K562 (cell line): ENCODE data around the gene POU3F1. TPM values are rescaled to one million over a fixed set of nuclear protein-coding genes. Genes with fewer than 3 reads are reported as not detected.

Source experiments
- ATAC-seq: fragments of 200-7000 bp; cut with Tn5 transposase; 3 replicates; pipeline ENCODE4 v1.9.1; 2020; ENCODE audit warnings: moderate library complexity
- BruUV-seq: library from RNA; stranded (reverse); fragments of 400-500 nt; replicated peaks from 2 replicates; lab custom pipeline; 2021; lab: Mats Ljungman, UMichigan
- CTCF ChIA-PET: fragments of 300-600 bp; formaldehyde crosslinking; extraction: SDS; loops from one replicate; lab custom pipeline; 2021; ENCODE audit warnings: low intra/inter-chr PET ratio; lab: Yijun Ruan, JAX
- POLR2A ChIA-PET: fragments of 300-600, 350-650 bp; sonication (Branson Sonifier 250); formaldehyde crosslinking; extraction: SDS; loops from one replicate; lab custom pipeline; 2021; ENCODE audit warnings: antibody characterized with exemption, inconsistent platforms; lab: Yijun Ruan, JAX
- DNase-seq, 4 experiments: peaks; one replicate each; pipeline versions ENCODE4 v3.0.0 to v3.0.0-alpha.2; 2011 to 2018; ENCODE audit warnings: low spot score in 3 of 4, mixed read lengths in 3 of 4; ENCODE audit errors: extremely low read depth in 1 of 4
- FAIRE-seq: peaks from 2 replicates; lab custom pipeline; 2011; peaks lifted over from hg19 to GRCh38; lab: Jason Lieb, UNC
- H2AFZ ChIP-seq: 2 replicates; pipeline ENCODE4 v1.6.0; 2011; ENCODE audit warnings: low read depth, low read length, control low read depth, inconsistent platforms
- H3K27ac ChIP-seq: fragments of 200-600 bp; 3 replicates; pipeline ENCODE4 v1.8.0; 2011; ENCODE audit warnings: low read depth, mild to moderate bottlenecking, control low read depth, inconsistent platforms, low read length, moderate library complexity, mixed read lengths; ENCODE audit errors: extremely low read depth
- H3K27me3 ChIP-seq, 2 experiments: fragments of 300-600 bp in 1 of 2; 2 replicates in 1 of 2; 3 replicates in 1 of 2; pipeline versions ENCODE4 v1.6.0 to v1.8.0; 2011; ENCODE audit warnings: inconsistent platforms in 2 of 2, low read length in 2 of 2, mild to moderate bottlenecking in 1 of 2, mixed read lengths in 1 of 2, moderate library complexity in 1 of 2; ENCODE audit not compliant: control insufficient read depth in 2 of 2, insufficient read depth in 2 of 2
- H3K36me3 ChIP-seq: fragments of 300-600 bp; 3 replicates; pipeline ENCODE4 v1.8.0; 2011; ENCODE audit warnings: mild to moderate bottlenecking, low read length, inconsistent platforms; ENCODE audit not compliant: control insufficient read depth, insufficient read depth
- H3K4me1 ChIP-seq, 2 experiments: fragments of 200-600 bp in 1 of 2; replicated peaks in 1 of 2; 2 replicates in 1 of 2; 3 replicates in 1 of 2; pipeline versions ENCODE4 v1.5.1 to v1.8.0; 2011; ENCODE audit warnings: inconsistent platforms in 2 of 2, low read length in 2 of 2, mild to moderate bottlenecking in 1 of 2, mixed read lengths in 1 of 2, moderate library complexity in 1 of 2; ENCODE audit not compliant: control insufficient read depth in 2 of 2, insufficient read depth in 2 of 2
- H3K4me2 ChIP-seq: 2 replicates; pipeline ENCODE4 v1.6.1; 2011; ENCODE audit warnings: low read length, control low read depth, inconsistent platforms, mixed read lengths; ENCODE audit not compliant: insufficient read depth
- H3K4me3 ChIP-seq: fragments of 200-600 bp; sonication (generic), shearing (Covaris generic); 2 replicates; pipeline ENCODE4 v1.5.1; 2016; ENCODE audit warnings: control low read depth, inconsistent platforms
- H3K79me2 ChIP-seq: fragments of 200-600 bp; 3 replicates; pipeline ENCODE4 v1.8.0; 2011; ENCODE audit warnings: low read length, inconsistent platforms; ENCODE audit not compliant: control insufficient read depth, insufficient read depth
- H3K9ac ChIP-seq, 2 experiments: 2 replicates each; pipeline versions ENCODE4 v1.6.0 to v1.6.1; 2011; ENCODE audit warnings: low read depth in 2 of 2, low read length in 2 of 2, control low read depth in 1 of 2, inconsistent platforms in 1 of 2, mild to moderate bottlenecking in 1 of 2, mixed read lengths in 1 of 2; ENCODE audit not compliant: insufficient read depth in 1 of 2
- H3K9me1 ChIP-seq: one replicate; pipeline ENCODE4 v1.6.0; 2011; ENCODE audit warnings: inconsistent platforms, mild to moderate bottlenecking, low read length, moderate library complexity; ENCODE audit not compliant: control insufficient read depth, insufficient read depth
- H3K9me3 ChIP-seq: replicated peaks from 2 replicates; pipeline ENCODE4 v1.5.1; 2011; ENCODE audit warnings: low read depth, low read length, inconsistent platforms; ENCODE audit not compliant: control insufficient read depth, insufficient read depth
- H4K20me1 ChIP-seq: replicated peaks from 2 replicates; pipeline ENCODE4 v1.6.1; 2011; ENCODE audit warnings: low read length, inconsistent platforms, mixed read lengths; ENCODE audit not compliant: control insufficient read depth, insufficient read depth
- ARID2 ChIP-seq: fragments of 450-650 bp; IDR thresholded peaks from 2 replicates; pipeline ENCODE4 v1.6.1; 2017; ENCODE audit warnings: antibody characterized with exemption, mild to moderate bottlenecking
- CHD4 ChIP-seq: fragments of 200-600 bp; sonication (generic); IDR thresholded peaks from 3 replicates; pipeline ENCODE4 v1.6.1; 2012; ENCODE audit warnings: low read depth, mild to moderate bottlenecking, mixed read lengths, low read length, inconsistent platforms; ENCODE audit not compliant: insufficient read depth, insufficient replicate concordance, poor library complexity, severe bottlenecking
- DDX20 ChIP-seq: fragments of 450-650 bp; IDR thresholded peaks from 2 replicates; pipeline ENCODE4 v1.6.1; 2016; ENCODE audit warnings: missing genetic modification characterization, low read depth, mild to moderate bottlenecking, missing compliant biosample characterization, moderate library complexity
- HDAC2 ChIP-seq: fragments of 450-650 bp; IDR thresholded peaks from 2 replicates; pipeline ENCODE4 v1.6.1; 2016; ENCODE audit warnings: mild to moderate bottlenecking
- NCOA4 ChIP-seq: fragments of 450-650 bp; IDR thresholded peaks from 2 replicates; pipeline ENCODE4 v1.6.1; 2018; ENCODE audit warnings: mild to moderate bottlenecking; ENCODE audit not compliant: partially characterized antibody
- SMARCA5 ChIP-seq: fragments of 450-650 bp; IDR thresholded peaks from 2 replicates; pipeline ENCODE4 v1.6.1; 2016
- SOX6 ChIP-seq: fragments of 450-650 bp; IDR thresholded peaks from 2 replicates; pipeline ENCODE4 v1.6.1; 2014; ENCODE audit warnings: mild to moderate bottlenecking
- TEAD4 ChIP-seq, 2 experiments: sonication (generic) in 1 of 2; formaldehyde crosslinking in 1 of 2; IDR thresholded peaks; 2 replicates each; pipeline versions ENCODE4 v1.6.1 to v1.8.0; 2012 to 2022; ENCODE audit warnings: borderline replicate concordance in 1 of 2, inconsistent platforms in 1 of 2, low read length in 1 of 2, mild to moderate bottlenecking in 1 of 2, missing genetic modification reagents in 1 of 2
- TFAM ChIP-seq: fragments of 250-450 bp; sonication (Bioruptor Pico); conservative IDR thresholded peaks from 2 replicates; pipeline ENCODE4 v1.5.0; 2021; ENCODE audit warnings: mild to moderate bottlenecking, moderate library complexity
- THRB ChIP-seq: fragments of 450-650 bp; formaldehyde crosslinking; conservative IDR thresholded peaks from 2 replicates; pipeline ENCODE4 v1.4.0; 2022; ENCODE audit warnings: mild to moderate bottlenecking, missing genetic modification characterization
- ZNF589 ChIP-seq: fragments of 200-800 bp; sonication (Bioruptor generic); IDR thresholded peaks from 2 replicates; pipeline ENCODE4 v1.6.1; 2016; ENCODE audit warnings: low read depth, missing genetic modification characterization, missing compliant biosample characterization
- WGBS: fragments of 100-300 bp; shearing (Covaris generic); methylation state at CpG from one replicate; pipeline ENCODE4 v1.1.6; 2016; ENCODE audit warnings: low coverage, mixed read lengths; ENCODE audit not compliant: insufficient coverage; ENCODE audit errors: missing lambda C conversion rate; 5-methylcytosine and 5-hydroxymethylcytosine counted together
- in situ Hi-C: fragments of 300-500 bp; cut with MboI; formaldehyde crosslinking; loops from 4 replicates; pipeline ENCODE4 v1.15.0; 2018; ENCODE audit warnings: inconsistent platforms, mixed read lengths
- intact Hi-C: fragments of 100-400 bp; cut with micrococcal nuclease; formaldehyde crosslinking; loops from 2 replicates; pipeline ENCODE4 v1.14.2; 2022
- polyA plus RNA-seq, 8 experiments: library from polyadenylated mRNA; depleted of rRNA in 4 of 8; stranded (reverse) in 5 of 8; unstranded in 3 of 8; fragments of >200 nt; fragmentation: Nextera tagmentation in 2 of 8; fragmentation: Illumina TruSeq in 1 of 8; extraction: Ambion mirVana in 2 of 8; extraction: Trizol in 1 of 8; gene quantifications; 2 replicates each; pipeline versions ENCODE4 v1.2.1 to v1.2.3, GENCODE V29; 2011 to 2014; ENCODE audit warnings: inconsistent platforms in 1 of 8, missing spikeins in 1 of 8
- total RNA-seq, 7 experiments: library from RNA; depleted of rRNA in 6 of 7; stranded (reverse); fragments of >200 nt in 6 of 7; fragmentation: Illumina TruSeq in 2 of 7; extraction: Trizol in 2 of 7; gene quantifications; 2 replicates each; pipeline versions ENCODE4 v1.2.1 to v1.2.3, GENCODE V29; 2011 to 2021; ENCODE audit warnings: low replicate concordance in 1 of 7
- TF ChIP-seq, protein P1 (sequence below): fragments of 200-800 bp; sonication (Bioruptor generic); IDR thresholded peaks from 2 replicates; pipeline ENCODE4 v1.6.1; 2017; ENCODE audit warnings: missing genetic modification characterization, missing compliant biosample characterization
- TF ChIP-seq, protein P2 (sequence below), 2 experiments: fragments of 450-650 bp; IDR thresholded peaks; 2 replicates each; pipeline ENCODE4 v1.6.1; 2016
- TF ChIP-seq, protein P3 (sequence below): sonication (generic); formaldehyde crosslinking; IDR thresholded peaks from 2 replicates; pipeline ENCODE4 v1.8.0; 2022; ENCODE audit warnings: mild to moderate bottlenecking, missing genetic modification reagents, borderline replicate concordance

Gene POU3F1
- total and polyA plus RNA-seq, 9 of the 15 experiments (the other 6 are each of a cell fraction or from before 2014, with no cell fraction given): 0.09 TPM; not detected in 8

- TF ChIP-seq, protein P1, sequence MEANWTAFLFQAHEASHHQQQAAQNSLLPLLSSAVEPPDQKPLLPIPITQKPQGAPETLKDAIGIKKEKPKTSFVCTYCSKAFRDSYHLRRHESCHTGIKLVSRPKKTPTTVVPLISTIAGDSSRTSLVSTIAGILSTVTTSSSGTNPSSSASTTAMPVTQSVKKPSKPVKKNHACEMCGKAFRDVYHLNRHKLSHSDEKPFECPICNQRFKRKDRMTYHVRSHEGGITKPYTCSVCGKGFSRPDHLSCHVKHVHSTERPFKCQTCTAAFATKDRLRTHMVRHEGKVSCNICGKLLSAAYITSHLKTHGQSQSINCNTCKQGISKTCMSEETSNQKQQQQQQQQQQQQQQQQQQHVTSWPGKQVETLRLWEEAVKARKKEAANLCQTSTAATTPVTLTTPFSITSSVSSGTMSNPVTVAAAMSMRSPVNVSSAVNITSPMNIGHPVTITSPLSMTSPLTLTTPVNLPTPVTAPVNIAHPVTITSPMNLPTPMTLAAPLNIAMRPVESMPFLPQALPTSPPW: peak; percentile 28; the same call in 1 of the 2 replicates
- TF ChIP-seq SOX6: 0 out of 2 replicates have a peak, but pooled peaks have one; percentile 25
- TF ChIP-seq TEAD4 (IDR thresholded peaks at IDR 0.05; ENCODE audit: low read length): 0 out of 2 replicates have a peak, but pooled peaks have one; percentile 17
- TF ChIP-seq TEAD4 (CRISPR knock-in tag; IDR thresholded peaks at IDR 0.05; ENCODE audit: borderline replicate concordance): no peak
- no peak for TF ChIP-seq ZNF589
- TF ChIP-seq, all 486 proteins: peak for 8
These were observed 32.4 kb downstream of the POU3F1 start (continued) for GRCh38 chr1:38014171-38014570.

DNA sequence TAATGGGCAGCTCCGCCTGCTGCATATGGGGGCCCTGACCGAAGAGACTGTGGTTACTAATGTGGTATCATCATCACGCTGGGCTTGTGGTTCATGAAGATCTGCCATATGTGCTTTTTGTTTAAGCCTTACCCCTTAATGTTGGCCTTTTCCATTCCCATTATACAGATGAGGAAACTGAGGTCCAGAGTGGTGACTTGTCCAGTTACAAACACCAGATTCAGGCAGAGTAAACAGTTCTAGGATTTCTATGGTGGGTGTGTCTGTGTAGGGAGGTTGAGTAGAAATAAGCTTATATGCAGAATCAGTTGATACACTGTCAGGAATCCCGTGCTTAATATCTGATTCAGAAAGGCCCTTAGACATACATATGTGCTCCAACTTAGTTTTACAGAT, 33.4 kb downstream of the POU3F1 start:
- Histone ChIP-seq H3K9ac (peak overlapping the region; percentile 96 to 99), H3K27me3 (no peaks in the 10 kb centered on the region), H2AFZ (peak overlapping the region; percentile 93), H3K27ac (peak overlapping the region; percentile 98), H3K36me3 (peaks cover 48% of the 10 kb centered on the region), H3K4me1 (peaks cover 25 to 61% of the 10 kb centered on the region in 2 experiments), H3K4me3 (peak overlapping the region; percentile 89), H3K9me1 (no peaks in the 10 kb centered on the region), H4K20me1 (0 out of 2 replicates have a peak, but pooled peaks cover 7% of the 10 kb centered on the region), H3K9me3 (no peaks in the 10 kb centered on the region), H3K4me2 (peak overlapping the region; percentile 99), H3K79me2 (peaks cover 68% of the 10 kb centered on the region)
- 2% methylated on average over 4 of the region's 4 CpGs for WGBS
- intact Hi-C loops (loop anchor here (5.0 kb wide), 1 partner anchor 321 kb away; the partner anchor contains the start of gene CDCA8), in situ Hi-C loops (no loop called here)
- CTCF ChIA-PET: no interaction called here
- POLR2A ChIA-PET: interaction anchor here (0.7 to 6.7 kb wide), 8 partner anchors 10 to 883 kb away, joined by 3 to 71 read pairs (median 8); no protein-coding TSS in a partner anchor
- TSS peak; percentile 61 for BruUV-seq
- FAIRE-seq: peak; percentile 19
- no peak for ATAC-seq
- peak in 1 of 4 experiments; percentile 60 for DNase-seq
- TF ChIP-seq ARID2 (peak; percentile 9; the same call in 1 of the 2 replicates), DDX20 (tag) (no peak), HDAC2 (peak; percentile 84; the same call in 1 of the 2 replicates), TFAM (CRISPR knock-in tag) (no peak), THRB (CRISPR knock-in tag) (no peak), SMARCA5 (peak; percentile 96), CHD4 (peak; percentile 89), NCOA4 (peak; percentile 58)
- TF ChIP-seq, protein P2, sequence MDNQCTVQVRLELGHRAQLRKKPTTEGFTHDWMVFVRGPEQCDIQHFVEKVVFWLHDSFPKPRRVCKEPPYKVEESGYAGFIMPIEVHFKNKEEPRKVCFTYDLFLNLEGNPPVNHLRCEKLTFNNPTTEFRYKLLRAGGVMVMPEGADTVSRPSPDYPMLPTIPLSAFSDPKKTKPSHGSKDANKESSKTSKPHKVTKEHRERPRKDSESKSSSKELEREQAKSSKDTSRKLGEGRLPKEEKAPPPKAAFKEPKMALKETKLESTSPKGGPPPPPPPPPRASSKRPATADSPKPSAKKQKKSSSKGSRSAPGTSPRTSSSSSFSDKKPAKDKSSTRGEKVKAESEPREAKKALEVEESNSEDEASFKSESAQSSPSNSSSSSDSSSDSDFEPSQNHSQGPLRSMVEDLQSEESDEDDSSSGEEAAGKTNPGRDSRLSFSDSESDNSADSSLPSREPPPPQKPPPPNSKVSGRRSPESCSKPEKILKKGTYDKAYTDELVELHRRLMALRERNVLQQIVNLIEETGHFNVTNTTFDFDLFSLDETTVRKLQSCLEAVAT (IDR thresholded peaks at IDR 0.05): no peak
- TF ChIP-seq, protein P3, sequence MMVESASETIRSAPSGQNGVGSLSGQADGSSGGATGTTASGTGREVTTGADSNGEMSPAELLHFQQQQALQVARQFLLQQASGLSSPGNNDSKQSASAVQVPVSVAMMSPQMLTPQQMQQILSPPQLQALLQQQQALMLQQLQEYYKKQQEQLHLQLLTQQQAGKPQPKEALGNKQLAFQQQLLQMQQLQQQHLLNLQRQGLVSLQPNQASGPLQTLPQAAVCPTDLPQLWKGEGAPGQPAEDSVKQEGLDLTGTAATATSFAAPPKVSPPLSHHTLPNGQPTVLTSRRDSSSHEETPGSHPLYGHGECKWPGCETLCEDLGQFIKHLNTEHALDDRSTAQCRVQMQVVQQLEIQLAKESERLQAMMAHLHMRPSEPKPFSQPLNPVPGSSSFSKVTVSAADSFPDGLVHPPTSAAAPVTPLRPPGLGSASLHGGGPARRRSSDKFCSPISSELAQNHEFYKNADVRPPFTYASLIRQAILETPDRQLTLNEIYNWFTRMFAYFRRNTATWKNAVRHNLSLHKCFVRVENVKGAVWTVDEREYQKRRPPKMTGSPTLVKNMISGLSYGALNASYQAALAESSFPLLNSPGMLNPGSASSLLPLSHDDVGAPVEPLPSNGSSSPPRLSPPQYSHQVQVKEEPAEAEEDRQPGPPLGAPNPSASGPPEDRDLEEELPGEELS (CRISPR knock-in tag): 0 out of 2 replicates have a peak, but pooled peaks have one; percentile 5
